Activated gamma-delta T cell treated with Interleukin-2 at 50 U/mL for 16 hours (primary cell): ENCODE data around the gene HSD3B7.
A peak's percentile ranks its signal among the peaks of the same experiment; 100 is the strongest.

ENCODE experiments used
- DNase-seq: peaks from one replicate; pipeline ENCODE4 v3.0.0-alpha.2; 2020

The HSD3B7 gene

DNA sequence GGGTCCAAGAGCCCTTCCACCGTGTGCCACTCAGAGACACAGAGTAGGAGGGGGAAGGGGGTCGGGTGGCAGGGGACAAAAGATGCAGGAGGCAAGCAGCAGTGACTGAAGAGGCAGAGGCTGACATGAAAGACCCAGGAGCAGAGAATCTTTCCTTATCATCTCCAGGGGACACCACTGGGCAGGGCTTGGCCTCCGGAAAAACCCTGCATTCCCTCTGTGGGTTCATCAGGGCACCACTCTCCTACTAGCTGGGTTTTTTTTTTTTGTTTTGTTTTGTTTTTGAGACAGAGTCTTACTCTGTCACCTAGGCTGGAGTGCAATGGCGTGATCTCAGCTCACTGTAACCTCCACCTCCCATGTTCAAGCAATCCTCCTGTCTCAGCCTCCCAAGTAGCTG is 46.3 kb downstream of the HSD3B7 start:
- no peak for DNase-seq

DNA sequence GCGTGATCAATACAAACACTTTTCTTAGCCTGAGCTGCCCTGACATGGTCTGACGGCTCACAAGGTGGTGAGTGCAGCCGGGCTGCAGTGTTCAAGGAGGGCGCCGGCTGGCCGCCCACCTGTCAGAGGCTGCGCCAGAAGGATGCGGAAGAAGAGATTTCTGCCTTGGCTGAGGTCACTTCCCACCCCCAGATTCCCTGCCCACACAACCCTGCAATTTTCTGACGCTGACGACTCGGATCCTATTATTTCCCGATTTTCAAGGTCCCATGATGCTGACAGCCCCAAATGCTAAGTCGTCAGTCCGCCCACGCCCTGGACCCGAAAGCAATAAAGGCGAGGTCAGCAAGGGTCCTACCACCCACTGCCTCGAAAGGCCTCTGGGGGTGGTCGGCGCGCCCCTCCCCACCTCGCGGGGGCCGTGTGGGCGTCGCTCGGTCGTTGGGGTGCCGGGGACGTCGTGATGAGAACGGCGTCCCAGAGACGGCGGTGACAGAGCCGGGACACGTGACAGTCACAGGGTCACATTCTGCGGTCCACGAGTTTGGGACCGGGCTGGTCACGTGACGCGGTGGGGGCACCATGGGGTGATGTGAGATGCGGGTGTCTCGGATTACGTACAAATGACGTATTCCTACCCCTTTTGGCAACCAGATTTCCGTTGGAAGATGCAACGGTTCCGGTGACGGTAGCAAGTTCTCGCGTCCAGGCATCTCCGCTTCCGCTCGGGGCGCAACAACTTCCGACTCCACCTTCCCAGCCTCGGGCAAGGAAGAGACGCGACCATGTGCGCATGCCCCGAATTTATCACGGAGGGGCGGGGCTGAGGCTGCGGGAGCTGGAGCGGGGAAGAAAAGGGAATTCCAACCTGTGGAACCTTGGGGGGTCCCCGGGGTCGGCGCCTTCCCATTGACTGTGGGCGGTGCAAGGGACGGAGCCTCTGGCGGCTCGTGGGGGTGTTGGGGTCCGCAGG is 48.0 kb downstream of the HSD3B7 start, which contains the start of gene STX4:
TSS of gene STX4 (plus strand) at position 823 of the 973 bp plus-strand sequence. CDS start 248 bp downstream, outside the sequence.
- peak; percentile 96 for DNase-seq

DNA sequence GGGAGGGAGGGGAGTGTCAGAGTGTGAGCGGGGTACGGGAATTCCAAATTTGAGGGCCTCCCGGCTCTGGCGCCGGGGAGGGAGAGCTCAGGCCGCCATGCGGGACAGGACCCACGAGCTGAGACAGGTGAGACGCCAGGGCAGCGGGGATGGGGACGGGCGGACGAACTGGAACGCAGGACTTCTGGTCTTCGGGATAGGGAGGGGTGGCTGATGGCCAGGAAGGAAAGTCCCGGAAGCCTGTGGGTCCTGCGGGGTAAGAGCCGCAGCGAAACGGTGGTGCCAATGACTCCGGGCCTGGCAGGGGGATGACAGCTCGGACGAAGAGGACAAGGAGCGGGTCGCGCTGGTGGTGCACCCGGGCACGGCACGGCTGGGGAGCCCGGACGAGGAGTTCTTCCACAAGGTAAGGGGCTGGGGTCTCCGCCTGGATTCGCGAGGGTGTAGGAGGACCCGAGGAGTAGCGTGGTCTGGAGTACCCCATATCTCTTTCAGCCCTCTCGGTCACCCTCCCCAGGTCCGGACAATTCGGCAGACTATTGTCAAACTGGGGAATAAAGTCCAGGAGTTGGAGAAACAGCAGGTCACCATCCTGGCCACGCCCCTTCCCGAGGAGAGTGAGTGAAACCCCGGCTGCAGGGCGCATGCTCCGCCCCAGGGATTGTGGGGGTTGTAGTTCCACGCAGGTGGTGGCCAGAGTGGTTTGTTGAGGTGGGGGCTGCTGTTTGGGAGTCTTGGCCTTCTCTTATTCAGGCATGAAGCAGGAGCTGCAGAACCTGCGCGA is 48.9 kb downstream of the HSD3B7 start:
- peak; percentile 84 for DNase-seq

GRCh38 chr16:31036691-31037090 is 51.7 kb downstream of the HSD3B7 start:
- no peak for DNase-seq
